Mucosa of gallbladder (tissue), 1 donor: Measurements from ENCODE around the gene TENT4B. TPM values are rescaled to one million over a fixed set of nuclear protein-coding genes. Genes with fewer than 3 reads are reported as not detected.

ENCODE experiments used
- DNase-seq: peaks from one replicate; pipeline ENCODE4 v3.0.0-alpha.2; 2020; ENCODE audit warnings: low spot score
- total RNA-seq: library from RNA; stranded (reverse); gene quantifications from one replicate; pipeline ENCODE4 v1.2.1, GENCODE V29; 2021
- donor health status: DM: no; HTN: no; CAD: no.

TENT4B gene
- total RNA-seq, 1 donor from 2014 or later, result 13.3 TPM

GRCh38 chr16:50255538-50255937 lies 102.4 kb downstream of the TENT4B start:
- DNase-seq, result no peak

- no peak for DNase-seq
These were observed 103.5 kb downstream of the TENT4B start for GRCh38 chr16:50256604-50257003.

GRCh38 chr16:50257876-50258275 lies 104.8 kb downstream of the TENT4B start:
- no peak for DNase-seq

- no peak for DNase-seq
These were observed 106.5 kb downstream of the TENT4B start for GRCh38 chr16:50259334-50260205.

GRCh38 chr16:50260206-50261159 lies 107.4 kb downstream of the TENT4B start:
- no peak for DNase-seq

GRCh38 chr16:50261160-50261706 lies 108.1 kb downstream of the TENT4B start:
- no peak for DNase-seq

GRCh38 chr16:50261707-50262235 lies 108.7 kb downstream of the TENT4B start:
- DNase-seq, result no peak

- no peak for DNase-seq
These were observed 110.2 kb downstream of the TENT4B start for GRCh38 chr16:50263060-50263909.

- no peak for DNase-seq
These were observed 111.1 kb downstream of the TENT4B start for GRCh38 chr16:50263940-50264929.

- DNase-seq, result no peak
These were observed 112.2 kb downstream of the TENT4B start for GRCh38 chr16:50265260-50265659.

GRCh38 chr16:50265716-50266336 lies 112.7 kb downstream of the TENT4B start:
- no peak for DNase-seq

GRCh38 chr16:50266337-50267091 lies 113.4 kb downstream of the TENT4B start, which contains the start of gene ADCY7:
Gene ADCY7 (plus strand): TSS chr16:50266551. CDS start chr16:50288180, 21,629 bp downstream.
- DNase-seq, result peak; percentile 62

- DNase-seq, result no peak
These were observed 114.1 kb downstream of the TENT4B start for GRCh38 chr16:50267151-50267631.

GRCh38 chr16:50267651-50268050 lies 114.5 kb downstream of the TENT4B start:
- DNase-seq, result no peak

GRCh38 chr16:50268352-50268751 lies 115.2 kb downstream of the TENT4B start:
- no peak for DNase-seq

GRCh38 chr16:50269061-50269705 lies 116.1 kb downstream of the TENT4B start:
- no peak for DNase-seq

- DNase-seq, result no peak
These were observed 116.8 kb downstream of the TENT4B start for GRCh38 chr16:50269769-50270509.
